ENCODE results near the gene AP1AR.
"Not testable (repeated sequence)": the region's sequence is repeated elsewhere in the genome, so short reads cannot be mapped to it uniquely, and the experiment has no call there.

Gene AP1AR

GRCh38 chr4:112201915-112202505 lies 29.6 kb upstream of the AP1AR start:
- Histone ChIP-seq H3K27me3 (replicated peaks) (no peaks in the 10 kb centered on the region), H3K27ac (no peak overlapping the region), H3K4me3 (ENCODE audit: low read depth, low read length) (no peak overlapping the region), H3K36me3 (replicated peaks) (no peaks in the 10 kb centered on the region)
- no peak for DNase-seq
- in situ Hi-C loops (cut with HindIII; ENCODE audit: low pct_ligation_motif_present, low sequenced_read_pairs), result no loop called here
- no peak for TF ChIP-seq CTCF (IDR thresholded peaks at IDR 0.05; ENCODE audit: low read depth, low read length, missing control alignments)

GRCh38 chr4:112203593-112203992 lies 28.0 kb upstream of the AP1AR start:
- TF ChIP-seq CTCF (IDR thresholded peaks at IDR 0.05; ENCODE audit: low read depth, low read length, missing control alignments), result no peak
- Histone ChIP-seq H3K27me3 (replicated peaks) (no peaks in the 10 kb centered on the region), H3K27ac (no peak overlapping the region), H3K4me3 (ENCODE audit: low read depth, low read length) (no peak overlapping the region), H3K36me3 (replicated peaks) (no peaks in the 10 kb centered on the region)
- in situ Hi-C loops (cut with HindIII; ENCODE audit: low pct_ligation_motif_present, low sequenced_read_pairs), result no loop called here
- no peak for DNase-seq

GRCh38 chr4:112206431-112206830 lies 25.2 kb upstream of the AP1AR start:
- no peak for DNase-seq
- Histone ChIP-seq H3K36me3 (replicated peaks) (no peaks in the 10 kb centered on the region), H3K4me3 (ENCODE audit: low read depth, low read length) (no peak overlapping the region), H3K27me3 (replicated peaks) (no peaks in the 10 kb centered on the region), H3K27ac (no peak overlapping the region)
- TF ChIP-seq CTCF (IDR thresholded peaks at IDR 0.05; ENCODE audit: low read depth, low read length, missing control alignments), result no peak
- in situ Hi-C loops (cut with HindIII; ENCODE audit: low pct_ligation_motif_present, low sequenced_read_pairs), result no loop called here

GRCh38 chr4:112208137-112209095 lies 23.2 kb upstream of the AP1AR start:
- H3K4me3 ChIP-seq (ENCODE audit: low read depth, low read length); in situ Hi-C loops (cut with HindIII; ENCODE audit: low pct_ligation_motif_present, low sequenced_read_pairs); H3K27ac ChIP-seq; H3K36me3 ChIP-seq (replicated peaks); DNase-seq; H3K27me3 ChIP-seq (replicated peaks): not testable (repeated sequence)

GRCh38 chr4:112210777-112211176 lies 20.8 kb upstream of the AP1AR start:
- no peak overlapping the region for H3K4me3 ChIP-seq (ENCODE audit: low read depth, low read length)
- H3K27ac ChIP-seq, result no peak overlapping the region
- in situ Hi-C loops (cut with HindIII; ENCODE audit: low pct_ligation_motif_present, low sequenced_read_pairs), result no loop called here
- no peaks in the 10 kb centered on the region for H3K36me3 ChIP-seq (replicated peaks)
- no peaks in the 10 kb centered on the region for H3K27me3 ChIP-seq (replicated peaks)
- no peak for TF ChIP-seq CTCF (IDR thresholded peaks at IDR 0.05; ENCODE audit: low read depth, low read length, missing control alignments)
- DNase-seq, result no peak

GRCh38 chr4:112213091-112213490 lies 18.5 kb upstream of the AP1AR start:
- DNase-seq, result no peak
- Histone ChIP-seq H3K4me3 (ENCODE audit: low read depth, low read length) (no peak overlapping the region), H3K36me3 (replicated peaks) (no peaks in the 10 kb centered on the region), H3K27me3 (replicated peaks) (no peaks in the 10 kb centered on the region), H3K27ac (no peak overlapping the region)
- in situ Hi-C loops (cut with HindIII; ENCODE audit: low pct_ligation_motif_present, low sequenced_read_pairs), result no loop called here
- TF ChIP-seq CTCF (IDR thresholded peaks at IDR 0.05; ENCODE audit: low read depth, low read length, missing control alignments), result no peak
